UCSD-AML1 (cell line): ENCODE results near the gene S100Z.
"Not testable (repeated sequence)": the region's sequence is repeated elsewhere in the genome, so short reads cannot be mapped to it uniquely, and the experiment has no call there.

Experiments
- DNase-seq: peaks from one replicate; lab custom pipeline; 2025; ENCODE audit not compliant: unreplicated experiment; lab: John Stamatoyannopoulos, UW

S100Z gene

GRCh38 chr5:76867827-76868693, 18.2 kb downstream of the S100Z start:
- DNase-seq = peak; percentile 54

- no peak for DNase-seq
These were observed 20.2 kb downstream of the S100Z start for GRCh38 chr5:76870046-76870445.

- no peak for DNase-seq
These were observed 24.3 kb downstream of the S100Z start for GRCh38 chr5:76874088-76874581.

GRCh38 chr5:76888733-76889300, 39.0 kb downstream of the S100Z start:
- no peak for DNase-seq

GRCh38 chr5:76893294-76893693, 43.5 kb downstream of the S100Z start:
- DNase-seq = no peak

GRCh38 chr5:76896196-76896595, 46.4 kb downstream of the S100Z start:
- no peak for DNase-seq

- DNase-seq = no peak
These were observed 51.7 kb downstream of the S100Z start for GRCh38 chr5:76901522-76901921.

GRCh38 chr5:76908166-76908565, 58.4 kb downstream of the S100Z start:
- no peak for DNase-seq

GRCh38 chr5:76910344-76910933, 60.6 kb downstream of the S100Z start:
- not testable (repeated sequence) for DNase-seq

GRCh38 chr5:76914671-76915070, 64.9 kb downstream of the S100Z start:
- DNase-seq = not testable (repeated sequence)

GRCh38 chr5:76918539-76918938, 68.7 kb downstream of the S100Z start:
- DNase-seq = no peak

GRCh38 chr5:76920491-76920890, 70.7 kb downstream of the S100Z start:
- DNase-seq = no peak

- no peak for DNase-seq
These were observed 76.7 kb downstream of the S100Z start for GRCh38 chr5:76926329-76927105.

- DNase-seq = no peak
These were observed 78.1 kb downstream of the S100Z start for GRCh38 chr5:76927961-76928360.

- no peak for DNase-seq
These were observed 80.3 kb downstream of the S100Z start for GRCh38 chr5:76930083-76930482.

- DNase-seq = no peak
These were observed 88.4 kb downstream of the S100Z start for GRCh38 chr5:76938177-76938576.

GRCh38 chr5:76941000-76941399, 91.2 kb downstream of the S100Z start:
- DNase-seq = no peak

GRCh38 chr5:76941442-76941841, 91.6 kb downstream of the S100Z start:
- no peak for DNase-seq

- no peak for DNase-seq
These were observed 92.8 kb downstream of the S100Z start for GRCh38 chr5:76942581-76942980.

- no peak for DNase-seq
These were observed 93.2 kb downstream of the S100Z start for GRCh38 chr5:76943006-76943405.

GRCh38 chr5:76944638-76945037, 94.8 kb downstream of the S100Z start:
- DNase-seq = no peak
